T47D (cell line): ENCODE results near the gene EEF2K.

Experiments used
- DNase-seq, 2 experiments: peaks; one replicate each; pipeline versions ENCODE4 v3.0.0 to v3.0.0-alpha.2; 2011 to 2012; ENCODE audit warnings: low read depth in 1 of 2, low spot score in 1 of 2
- JUND ChIP-seq: IDR thresholded peaks from 2 replicates; pipeline ENCODE4 v1.6.1; 2012; ENCODE audit warnings: low read depth
- in situ Hi-C: cut with HindIII; loops from 2 replicates; pipeline ENCODE4 v1.10.0; 2016; ENCODE audit warnings: low sequenced_read_pairs, low pct_unique_long_range_greater_than_20kb

The EEF2K gene

DNA sequence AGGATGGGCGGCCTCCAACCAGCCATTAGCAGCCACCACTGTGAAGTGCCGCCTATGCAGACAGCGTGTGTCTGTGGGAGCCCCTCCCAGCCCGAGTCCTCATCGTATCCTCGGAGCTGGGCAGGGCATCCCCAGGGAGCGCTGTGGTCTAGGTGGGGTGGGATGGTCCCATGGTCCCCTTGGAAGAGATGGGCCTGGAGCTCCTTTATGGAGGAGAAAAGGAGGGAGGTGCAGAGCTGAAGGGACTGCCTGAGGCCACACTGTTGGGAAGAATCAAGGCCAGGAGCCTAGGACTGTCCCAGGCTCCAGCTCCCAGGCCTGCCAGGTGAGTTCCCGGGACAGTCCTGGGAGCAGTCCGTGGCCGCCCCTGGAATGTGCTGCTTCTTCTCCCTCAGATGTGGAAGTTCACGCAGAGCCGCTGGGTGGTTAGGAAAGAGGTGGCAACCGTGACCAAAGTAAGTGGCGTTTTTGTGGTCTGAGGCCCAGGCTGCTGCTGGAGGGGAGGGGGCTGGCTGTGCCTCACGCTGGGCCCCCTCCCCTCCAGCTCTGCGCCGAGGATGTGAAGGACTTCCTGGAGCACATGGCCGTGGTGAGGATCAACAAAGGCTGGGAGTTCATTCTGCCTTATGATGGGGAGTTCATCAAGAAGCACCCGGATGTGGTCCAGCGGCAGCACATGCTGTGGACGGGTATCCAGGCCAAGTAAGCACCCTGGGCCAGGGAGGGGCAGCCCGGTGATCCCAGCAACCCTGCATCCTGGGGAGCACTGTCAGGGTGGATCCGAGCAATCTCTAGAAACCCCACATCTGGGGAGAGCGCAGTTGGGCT, 118.1 kb downstream of the EEF2K start:
- in situ Hi-C loops, result no loop called here
- DNase-seq, result no peak
- no peak for TF ChIP-seq JUND

DNA sequence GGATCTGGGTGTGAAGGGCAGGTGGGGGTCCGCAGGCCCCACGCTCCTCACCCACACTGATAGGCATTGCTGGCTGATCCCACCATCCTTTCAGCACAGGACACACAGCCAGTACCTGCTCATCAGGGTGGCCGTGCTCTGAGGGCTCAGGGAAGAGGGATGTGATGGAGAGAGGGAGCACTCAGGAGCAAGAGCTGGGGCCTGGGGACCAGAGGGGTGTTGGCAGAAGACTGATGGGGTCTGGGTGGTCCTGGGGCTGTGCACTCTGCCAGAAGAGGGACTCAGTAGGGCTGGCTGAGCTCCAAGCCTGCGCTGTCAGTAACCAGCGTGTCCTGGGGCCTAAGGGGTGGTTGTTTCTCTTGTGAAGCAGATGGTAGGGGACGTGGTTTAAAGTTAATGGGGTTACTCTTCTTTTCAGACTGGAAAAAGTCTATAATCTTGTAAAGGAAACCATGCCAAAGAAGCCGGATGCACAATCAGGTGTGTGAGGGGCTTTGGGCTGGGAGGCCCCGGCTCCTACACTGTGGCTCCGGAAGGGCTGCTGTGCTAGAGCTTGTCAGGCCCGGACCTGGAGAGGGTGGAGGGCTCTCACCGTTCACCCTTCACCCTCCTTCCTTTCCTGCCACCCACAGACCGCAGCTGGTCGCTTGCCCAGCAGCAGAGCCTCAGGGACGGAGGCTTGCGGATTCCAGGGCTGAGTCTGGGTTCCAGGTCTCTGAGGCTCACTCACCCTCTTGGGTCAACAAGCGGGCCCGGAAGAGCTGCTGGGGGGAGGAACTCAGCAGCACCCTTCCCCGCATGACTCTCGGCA, 118.9 kb downstream of the EEF2K start:
- no peak for TF ChIP-seq JUND
- in situ Hi-C loops, result no loop called here
- DNase-seq, result no peak

- in situ Hi-C loops, result no loop called here
- no peak for TF ChIP-seq JUND
Observed at GRCh38 chr16:22325598-22326368, 119.7 kb downstream of the EEF2K start.

DNA sequence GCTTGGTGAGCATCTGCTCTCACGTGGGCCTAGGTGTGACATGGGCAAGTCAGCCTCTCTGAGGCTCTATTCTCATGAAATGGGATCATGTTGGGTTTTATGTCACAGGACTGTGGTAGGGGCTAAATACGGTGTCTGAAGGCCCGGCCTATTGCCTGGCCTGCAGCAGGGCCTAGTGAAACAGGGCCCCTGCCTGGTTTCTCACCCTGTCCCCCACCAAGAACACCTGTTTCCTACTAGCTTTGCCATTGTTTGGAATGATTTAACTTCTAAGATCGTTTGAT, 120.2 kb downstream of the EEF2K start:
- DNase-seq, result no peak
- in situ Hi-C loops, result no loop called here
- TF ChIP-seq JUND, result no peak

More at GRCh38 chr16:22325598-22326368, 119.7 kb downstream of the EEF2K start:
- no peak for DNase-seq

DNA sequence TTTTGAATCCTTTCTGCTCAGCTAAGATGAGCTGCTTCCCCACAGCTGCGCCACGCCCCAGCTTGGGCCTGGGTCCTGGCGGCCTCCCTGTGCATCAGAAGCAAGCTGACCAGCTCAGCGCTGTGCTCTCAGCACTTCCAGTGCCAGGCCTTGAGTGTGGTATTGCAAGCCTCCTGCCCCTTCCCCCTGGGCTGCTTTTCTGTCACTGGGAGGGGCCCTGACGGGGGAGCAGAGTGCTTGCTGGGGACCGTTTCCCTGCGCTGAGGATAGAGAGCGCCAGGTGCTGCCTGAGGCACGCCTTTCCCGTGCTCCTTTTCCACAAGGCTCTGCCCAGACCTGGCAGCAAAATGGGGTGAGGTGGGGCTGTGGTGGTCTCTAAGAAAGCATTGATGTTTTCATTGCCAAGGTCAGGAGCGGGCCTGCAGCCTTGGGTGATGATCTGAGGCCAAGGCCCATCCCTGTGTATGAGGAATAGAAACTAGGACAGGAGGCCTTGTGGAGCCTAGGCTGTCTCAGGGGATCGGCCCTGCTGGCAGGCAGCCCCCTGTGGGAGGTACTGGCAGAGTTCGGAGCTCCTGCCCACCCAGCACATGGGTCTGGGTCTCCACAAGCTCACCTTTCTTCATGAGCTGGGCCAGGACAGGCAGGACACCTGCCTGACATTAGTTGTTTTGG, 120.8 kb downstream of the EEF2K start:
- TF ChIP-seq JUND, result no peak
- in situ Hi-C loops, result no loop called here
- DNase-seq, result no peak

- no peak for DNase-seq
- in situ Hi-C loops, result no loop called here
- no peak for TF ChIP-seq JUND
Observed at GRCh38 chr16:22327446-22327775, 121.3 kb downstream of the EEF2K start.

DNA sequence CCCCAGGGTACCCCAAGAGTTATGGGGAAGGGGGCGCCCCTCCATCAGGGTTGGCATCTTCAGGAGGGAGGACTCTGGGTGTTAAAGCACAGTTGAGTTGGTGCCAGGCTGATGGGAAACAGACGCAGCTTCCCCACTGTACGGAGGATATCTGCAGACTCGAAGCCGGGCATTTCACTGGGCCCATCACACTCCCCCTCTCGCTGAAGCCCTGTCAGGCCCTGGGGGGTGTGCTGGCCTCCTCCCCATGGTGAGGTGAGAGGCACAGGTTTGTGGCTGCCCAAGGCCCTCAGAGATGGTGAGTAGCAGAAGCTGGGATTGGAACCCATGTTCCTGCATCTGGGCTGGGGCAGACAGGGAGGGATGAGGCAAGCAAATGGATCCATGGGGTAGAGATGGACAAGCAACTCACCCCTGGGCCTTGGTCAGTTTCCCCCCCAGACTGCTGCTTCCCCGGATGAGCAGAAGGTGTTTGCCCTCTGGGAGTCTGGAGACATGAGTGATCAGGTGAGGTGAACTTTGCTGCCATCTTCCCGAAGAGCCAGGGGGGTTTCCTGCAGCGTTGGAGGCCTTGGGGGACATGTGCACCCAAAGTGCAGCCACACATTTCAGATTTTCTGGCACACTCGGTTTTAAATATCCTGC, 122.1 kb downstream of the EEF2K start:
- no peak for DNase-seq
- no peak for TF ChIP-seq JUND
- in situ Hi-C loops, result no loop called here

DNA sequence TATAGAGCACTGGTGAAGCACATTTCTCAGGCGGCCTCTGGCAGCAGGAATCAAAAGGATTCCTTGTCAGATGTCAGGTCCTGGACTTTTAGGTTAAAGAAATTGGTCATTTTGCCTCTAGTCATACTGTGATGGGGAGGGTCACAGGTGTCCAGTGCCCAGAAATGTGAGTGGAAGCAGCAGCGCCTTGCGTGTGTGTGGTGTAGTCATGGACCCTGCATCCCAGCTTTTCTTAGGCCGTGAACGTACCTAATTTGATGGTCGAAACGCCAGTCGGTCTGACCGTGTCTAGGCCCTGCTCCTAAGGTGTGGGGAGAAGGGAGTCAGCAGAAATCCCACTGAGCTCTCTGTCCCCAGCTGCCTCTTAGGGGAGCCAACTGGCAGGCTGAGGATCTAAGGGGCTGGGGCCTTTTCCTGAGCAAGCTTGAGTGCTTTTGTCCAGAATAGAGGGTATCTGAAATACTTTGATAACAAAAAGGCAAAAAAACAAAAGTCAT, 123.2 kb downstream of the EEF2K start:
- in situ Hi-C loops, result no loop called here
- DNase-seq, result no peak
- no peak for TF ChIP-seq JUND

- DNase-seq, result no peak
- in situ Hi-C loops, result no loop called here
- TF ChIP-seq JUND, result no peak
Observed at GRCh38 chr16:22330326-22330725, 124.2 kb downstream of the EEF2K start.

- TF ChIP-seq JUND, result no peak
- in situ Hi-C loops, result no loop called here
- no peak for DNase-seq
Observed at GRCh38 chr16:22333457-22333994, 127.4 kb downstream of the EEF2K start.

DNA sequence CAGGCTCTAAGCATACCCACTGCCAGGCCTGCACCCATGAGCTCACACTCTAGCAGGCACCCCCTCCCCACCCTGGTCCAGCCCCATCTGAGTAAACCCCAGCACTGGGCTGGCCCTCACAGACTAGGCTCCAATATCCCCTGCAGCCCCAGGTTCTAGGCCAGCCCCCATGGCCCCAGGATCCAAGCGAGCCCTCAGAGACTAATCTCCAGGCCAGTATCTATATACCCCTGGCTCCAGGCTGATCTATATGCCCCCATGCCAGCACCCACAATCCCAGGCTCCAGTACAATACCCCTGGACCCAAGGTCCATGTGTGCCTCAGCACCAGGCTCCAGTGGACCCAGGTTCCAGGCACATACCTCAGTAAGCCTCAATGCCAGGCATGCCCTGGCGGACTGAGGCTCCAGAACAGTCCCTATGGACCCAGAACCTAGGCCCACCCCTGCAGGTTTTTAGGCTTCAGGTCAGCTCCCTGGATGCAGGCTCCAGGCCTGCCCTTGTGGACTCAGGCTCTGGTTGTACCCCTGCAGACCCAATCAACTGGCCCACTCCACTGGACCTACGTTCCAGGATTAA, 129.7 kb downstream of the EEF2K start:
- in situ Hi-C loops, result no loop called here
- no peak for TF ChIP-seq JUND
- no peak for DNase-seq
